Erythroblast (primary cell): Measurements from ENCODE around the gene EVA1B.

ENCODE experiments used
- DNase-seq, 2 experiments: peaks; one replicate each; lab custom pipeline; 2025; lab: John Stamatoyannopoulos, UW
- GATA1 ChIP-seq: IDR thresholded peaks from 2 replicates; pipeline ENCODE4 v1.6.1; 2011; ENCODE audit warnings: low read depth, mild to moderate bottlenecking, control low read depth, low read length, moderate library complexity
- POLR2A ChIP-seq: IDR thresholded peaks from 2 replicates; pipeline ENCODE4 v1.6.1; 2011; ENCODE audit warnings: mild to moderate bottlenecking, low read length

The EVA1B gene

GRCh38 chr1:36320767-36321118 is 2.7 kb downstream of the EVA1B start:
- no peak for TF ChIP-seq GATA1
- TF ChIP-seq POLR2A, result no peak

GRCh38 chr1:36320291-36320761 is 3.1 kb downstream of the EVA1B start:
- TF ChIP-seq GATA1 (no peak), POLR2A (no peak)

More at GRCh38 chr1:36320767-36321118, 2.7 kb downstream of the EVA1B start:
- DNase-seq, result no peak

GRCh38 chr1:36309397-36309796 is 14.0 kb downstream of the EVA1B start:
- TF ChIP-seq GATA1 (no peak), POLR2A (no peak)
- DNase-seq, result no peak

More at GRCh38 chr1:36320291-36320761, 3.1 kb downstream of the EVA1B start:
- no peak for DNase-seq

DNA sequence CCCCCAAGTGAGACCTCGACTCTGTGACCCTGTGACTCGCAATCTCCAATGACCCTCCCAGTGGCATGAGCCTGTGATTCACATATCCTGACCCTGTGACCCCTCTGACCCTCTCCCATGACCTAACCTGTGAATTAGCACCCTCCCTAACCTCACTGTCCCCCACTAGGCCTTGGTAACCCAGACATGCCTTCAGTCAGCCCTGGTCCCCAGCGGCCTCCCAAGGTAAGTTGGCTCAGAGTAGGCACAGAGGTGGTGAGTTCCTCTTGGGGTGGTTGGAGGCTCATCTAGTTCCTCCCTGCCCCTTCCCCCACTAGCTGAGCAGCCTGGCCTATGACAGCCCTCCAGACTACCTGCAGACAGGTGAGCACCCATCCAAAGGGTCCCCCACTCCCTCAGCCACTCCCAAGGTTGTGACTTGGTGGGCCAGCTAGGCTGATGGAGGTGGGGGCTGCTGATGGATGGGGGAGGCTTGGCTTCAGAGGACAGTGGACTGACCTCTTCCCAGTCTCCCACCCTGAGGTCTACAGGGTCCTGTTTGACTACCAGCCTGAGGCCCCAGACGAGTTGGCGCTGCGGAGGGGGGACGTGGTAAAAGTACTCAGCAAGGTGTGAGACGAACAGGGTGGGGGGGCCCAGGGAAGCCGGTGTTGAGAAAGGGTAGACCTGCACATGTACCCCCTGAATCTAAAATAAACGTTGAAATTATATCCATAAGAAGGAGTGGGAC is 15.7 kb downstream of the EVA1B start:
- no peak for DNase-seq
- TF ChIP-seq GATA1 (no peak), POLR2A (no peak)

GRCh38 chr1:36306902-36307456 is 16.5 kb downstream of the EVA1B start:
- no peak for TF ChIP-seq GATA1
- TF ChIP-seq POLR2A, result peak; percentile 48
- DNase-seq, result peak; percentile 92 to 95

- DNase-seq, result peak; percentile 58 to 67
- no peak for TF ChIP-seq POLR2A
- no peak for TF ChIP-seq GATA1
Observed at GRCh38 chr1:36306210-36306901, 17.1 kb downstream of the EVA1B start, which contains the start of gene SH3D21. Gene SH3D21, plus strand, starts transcription at chr1:36306368. Its CDS starts 53 bp downstream, at chr1:36306421.

- TF ChIP-seq GATA1 (no peak), POLR2A (no peak)
- no peak for DNase-seq
Observed at GRCh38 chr1:36305915-36306209, 17.6 kb downstream of the EVA1B start.

DNA sequence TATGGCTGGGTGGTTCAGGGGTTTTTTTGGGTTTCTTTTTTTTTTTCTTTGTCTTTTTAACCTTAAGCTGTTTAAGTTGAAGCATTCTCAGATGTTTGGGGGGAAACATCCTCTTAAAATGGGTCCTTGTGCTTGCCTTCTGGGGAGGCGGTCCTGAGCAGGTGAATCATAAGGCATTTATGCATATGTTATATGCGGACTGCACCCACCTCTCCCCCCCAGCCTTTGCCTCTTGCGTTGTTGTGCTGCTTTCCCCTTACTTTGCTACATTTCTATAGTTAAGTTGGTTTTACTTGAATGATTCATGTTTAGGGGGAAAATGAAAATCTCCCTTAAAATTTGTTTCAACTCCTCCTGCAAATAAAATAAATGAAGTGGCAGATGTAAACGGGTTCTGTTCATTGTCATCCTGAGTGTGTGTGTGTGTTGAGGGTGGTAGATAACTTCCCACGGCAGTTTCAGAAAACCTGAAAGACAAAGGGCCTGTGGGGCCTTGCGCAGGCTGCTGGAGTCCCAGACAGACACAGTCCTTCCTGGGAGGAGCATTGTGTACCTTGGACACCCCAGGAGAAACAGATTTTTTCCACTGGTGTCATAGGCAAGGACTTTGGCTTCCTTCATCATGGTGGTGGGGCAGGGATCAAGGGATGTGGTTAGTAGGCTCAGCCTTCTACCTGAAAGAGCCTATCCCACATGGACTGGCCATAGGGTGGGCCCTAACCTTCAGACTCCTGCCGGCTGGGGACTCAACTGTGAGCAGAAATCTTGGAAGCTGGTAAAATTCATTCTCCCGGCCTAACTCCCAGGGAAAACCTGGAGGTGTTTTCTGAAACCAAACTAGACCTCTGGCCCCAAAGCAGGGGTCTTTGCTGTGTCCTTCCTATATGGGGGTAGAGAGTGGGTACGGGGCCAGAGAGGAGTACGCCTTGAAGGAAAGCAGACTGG is 18.2 kb downstream of the EVA1B start:
- TF ChIP-seq POLR2A (no peak), GATA1 (no peak)
- no peak for DNase-seq

- DNase-seq, result no peak
- TF ChIP-seq GATA1 (no peak), POLR2A (no peak)
Observed at GRCh38 chr1:36304521-36304920, 18.9 kb downstream of the EVA1B start.

DNA sequence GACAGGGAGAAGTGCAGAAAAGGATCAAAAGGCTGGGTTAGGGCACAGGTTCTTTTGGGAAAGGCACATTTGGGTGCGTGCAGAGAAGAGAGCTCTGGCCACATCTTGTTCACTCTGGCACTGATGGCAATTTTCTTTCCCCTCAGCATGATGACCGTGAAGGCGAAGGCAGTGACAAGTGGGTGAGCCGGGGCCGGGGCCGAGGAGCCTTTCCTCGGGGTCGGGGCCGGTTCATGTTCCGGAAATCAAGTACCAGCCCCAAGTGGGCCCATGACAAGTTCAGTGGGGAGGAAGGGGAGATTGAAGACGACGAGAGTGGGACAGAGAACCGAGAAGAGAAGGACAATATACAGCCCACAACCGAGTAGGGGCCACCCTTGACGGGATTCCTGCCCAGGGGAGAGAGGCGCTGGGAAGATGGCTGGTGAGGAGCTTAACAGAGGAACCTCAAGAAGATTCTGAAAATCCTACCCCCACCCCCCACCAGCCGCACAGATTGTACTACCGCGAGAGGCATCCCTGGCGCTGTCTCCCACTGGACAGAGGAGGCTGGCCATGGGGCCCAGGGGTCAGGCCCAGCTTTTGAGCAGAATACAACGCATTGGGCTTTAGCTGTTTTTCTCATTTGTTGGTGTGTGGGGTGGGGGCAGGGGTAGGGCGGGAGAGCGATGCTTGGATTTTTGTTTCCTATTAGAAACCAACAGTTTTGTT is 19.6 kb downstream of the EVA1B start:
- no peak for TF ChIP-seq POLR2A
- DNase-seq, result no peak

DNA sequence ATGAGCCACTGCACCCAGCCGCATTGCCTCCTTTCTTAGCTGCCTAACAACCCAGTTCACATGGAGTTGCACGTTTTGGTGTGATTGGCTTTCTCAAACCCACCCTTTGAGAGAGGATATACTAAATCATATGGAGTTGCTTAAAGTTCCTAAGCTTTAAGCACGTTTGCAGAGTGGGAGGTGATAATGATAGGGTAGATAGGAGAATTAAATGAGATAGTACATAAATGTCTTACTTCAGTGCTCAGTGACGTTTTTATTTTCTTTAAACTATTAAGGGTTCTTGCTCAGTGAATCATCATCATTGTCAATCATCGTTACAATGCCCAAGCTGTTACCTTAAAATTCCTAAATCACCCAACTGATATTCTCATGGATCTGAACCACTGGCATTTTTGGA is 20.2 kb downstream of the EVA1B start:
- DNase-seq, result no peak
- TF ChIP-seq POLR2A (no peak), GATA1 (no peak)

- DNase-seq, result no peak
- no peak for TF ChIP-seq GATA1
- no peak for TF ChIP-seq POLR2A
Observed at GRCh38 chr1:36301220-36301619, 22.2 kb downstream of the EVA1B start.

GRCh38 chr1:36300526-36300925 is 22.9 kb downstream of the EVA1B start:
- TF ChIP-seq POLR2A, result no peak
- TF ChIP-seq GATA1, result no peak

More at GRCh38 chr1:36300526-36300925, 22.9 kb downstream of the EVA1B start:
- peak; percentile 16 to 69 for DNase-seq
